Psoas muscle (tissue), 8 donors: ENCODE measurements around the gene HUNK. TPM values are rescaled to one million over a fixed set of nuclear protein-coding genes. Genes with fewer than 3 reads are reported as not detected.

Source experiments
- ATAC-seq, 4 donors: fragments of 200-7000 bp; cut with Tn5 transposase; one replicate each; pipeline ENCODE4 v1.9.1; 2020; ENCODE audit warnings: moderate library complexity in 3 of 4, mild to moderate bottlenecking in 2 of 4
- DNase-seq, 2 donors: peaks; one replicate each; pipeline ENCODE4 v3.0.0-alpha.2; 2020
- H3K27ac ChIP-seq: fragments of 200-600 bp; one replicate; pipeline ENCODE4 v1.8.0; 2022
- H3K27me3 ChIP-seq, 3 donors: fragments of 200-600 bp in 1 of 3; one replicate each; pipeline versions ENCODE4 v1.6.1 to v1.8.0; 2013 to 2022; ENCODE audit warnings: low read length in 2 of 3, mild to moderate bottlenecking in 2 of 3, moderate library complexity in 1 of 3; ENCODE audit not compliant: insufficient read depth in 3 of 3
- H3K36me3 ChIP-seq, 2 donors: fragments of 200-600 bp in 1 of 2; one replicate each; pipeline versions ENCODE4 v1.6.1 to v1.8.0; 2013 to 2022; ENCODE audit warnings: low read depth in 1 of 2, mild to moderate bottlenecking in 1 of 2, moderate library complexity in 1 of 2; ENCODE audit not compliant: insufficient read depth in 1 of 2
- H3K4me1 ChIP-seq: fragments of 200-600 bp; one replicate; pipeline ENCODE4 v1.8.0; 2022
- H3K4me3 ChIP-seq: fragments of 200-600 bp; one replicate; pipeline ENCODE4 v1.8.0; 2022; ENCODE audit warnings: mild to moderate bottlenecking
- H3K9me3 ChIP-seq: fragments of 200-600 bp; one replicate; pipeline ENCODE4 v1.8.0; 2022
- CTCF ChIP-seq: fragments of 200-600 bp; IDR thresholded peaks from one replicate; pipeline ENCODE4 v1.8.0; 2022; ENCODE audit warnings: antibody characterized with exemption
- WGBS, 3 donors: extraction: QIAGEN DNeasy Blood & Tissue Kit; methylation state at CpG; one replicate each; pipeline versions ENCODE4 v1.1.6 to v1.1.7; 2013; 5-methylcytosine and 5-hydroxymethylcytosine counted together
- intact Hi-C, 2 donors: fragments of 100-400 bp; cut with DNase I; formaldehyde crosslinking; loops; one replicate each; pipeline versions ENCODE4 v1.11.0 to v1.14.2; 2022
- polyA plus RNA-seq, 3 donors: library from polyadenylated mRNA; stranded (reverse); fragments of 200-250 nt; gene quantifications; one replicate each; pipeline ENCODE4 v1.2.3, GENCODE V29; 2013
- total RNA-seq, 4 donors: library from RNA; stranded (reverse); fragmentation: NEBNext Ultra II Directional in 2 of 4; extraction: Animal tissue kit (Norgen Biotek cat#: 25700) in 2 of 4; gene quantifications; one replicate each; pipeline versions ENCODE4 v1.2.1 to v1.2.4, GENCODE V29; 2021 to 2023
- donor health status: healthy with polysubstance abuse.
- donor health status: DM: no; HTN: no; CAD: no; lungs with moderate emphysema.
- donor health status: Bipolar disorder and iron deficiency.
- donor health status: healthy.
- donor health status: DM: yes; HTN: yes; CAD: no.
- donor health status: DM: no; HTN: no; CAD: no.
- donor health status: DM: no; HTN: no; CAD: no.
- donor health status: DM: yes; HTN: yes; CAD: no.

HUNK gene
- total and polyA plus RNA-seq, 7 donors = 0.03 to 0.54 (median 0.10) TPM

GRCh38 chr21:31999810-32000468, 127.1 kb downstream of the HUNK start:
- TF ChIP-seq CTCF = no peak
- 64 to 81% (median 66%) methylated on average over 12 of the region's 12 CpGs for WGBS, 3 donors
- ATAC-seq (no peak), DNase-seq (no peak)
- Histone ChIP-seq H3K4me3 (no peak overlapping the region), H3K27ac (no peak overlapping the region), H3K27me3 (peaks cover 0 to 2% (median 0%) of the 10 kb centered on the region in 3 donors), H3K9me3 (no peaks in the 10 kb centered on the region), H3K36me3 (no peaks in the 10 kb centered on the region), H3K4me1 (no peaks in the 10 kb centered on the region)
- intact Hi-C loops = no loop called here

- no peak for ATAC-seq
- no peaks in the 10 kb centered on the region for H3K36me3 ChIP-seq
- no peak for TF ChIP-seq CTCF
- no peak overlapping the region for H3K27ac ChIP-seq
- no peak for DNase-seq
- H3K4me3 ChIP-seq = no peak overlapping the region
- no peaks in the 10 kb centered on the region for H3K4me1 ChIP-seq
- H3K27me3 ChIP-seq = peaks cover 0 to 2% (median 0%) of the 10 kb centered on the region in 3 donors
- intact Hi-C loops = no loop called here
- no peaks in the 10 kb centered on the region for H3K9me3 ChIP-seq
- 29 to 32% (median 32%) methylated on average over 11 of the region's 11 CpGs for WGBS, 3 donors
Measured at GRCh38 chr21:32001390-32001789, 128.6 kb downstream of the HUNK start.

- Histone ChIP-seq H3K27me3 (peaks cover 0 to 2% (median 0%) of the 10 kb centered on the region in 3 donors), H3K4me1 (no peaks in the 10 kb centered on the region), H3K4me3 (no peak overlapping the region), H3K9me3 (no peaks in the 10 kb centered on the region), H3K27ac (no peak overlapping the region), H3K36me3 (no peaks in the 10 kb centered on the region)
- intact Hi-C loops = no loop called here
- DNase-seq (no peak), ATAC-seq (no peak)
- 86 to 92% (median 87%) methylated on average over 2 of the region's 2 CpGs for WGBS, 3 donors
- TF ChIP-seq CTCF = no peak
Measured at GRCh38 chr21:32003411-32003810, 130.6 kb downstream of the HUNK start.

GRCh38 chr21:32004291-32004690, 131.5 kb downstream of the HUNK start:
- Histone ChIP-seq H3K4me3 (no peak overlapping the region), H3K9me3 (no peaks in the 10 kb centered on the region), H3K27ac (no peak overlapping the region), H3K36me3 (no peaks in the 10 kb centered on the region), H3K27me3 (peaks cover 0 to 2% (median 0%) of the 10 kb centered on the region in 3 donors), H3K4me1 (no peaks in the 10 kb centered on the region)
- DNase-seq (no peak), ATAC-seq (no peak)
- WGBS, 3 donors = 84 to 90% (median 88%) methylated on average over 3 of the region's 3 CpGs
- no peak for TF ChIP-seq CTCF
- intact Hi-C loops = no loop called here

- Histone ChIP-seq H3K9me3 (no peaks in the 10 kb centered on the region), H3K4me3 (no peak overlapping the region), H3K27ac (no peak overlapping the region), H3K27me3 (no peaks in the 10 kb centered on the region), H3K4me1 (no peaks in the 10 kb centered on the region), H3K36me3 (no peaks in the 10 kb centered on the region)
- intact Hi-C loops = no loop called here
- TF ChIP-seq CTCF = no peak
- ATAC-seq = peak in 1 of 4 donors; percentile 56
- 28 to 60% (median 34%) methylated on average over 5 of the region's 5 CpGs for WGBS, 3 donors
- peak in 1 of 2 donors; percentile 35 for DNase-seq
Measured at GRCh38 chr21:32007456-32007855, 134.6 kb downstream of the HUNK start.
